OCI-LY3 (cell line): Measurements from ENCODE around the gene SCN1B.

Source experiments
- EZH2phosphoT487 ChIP-seq: fragments of 200-600 bp; shearing (Covaris generic); IDR thresholded peaks from 2 replicates; pipeline ENCODE4 v1.6.1; 2018; ENCODE audit warnings: antibody characterized with exemption, mixed run types, low read depth
- TF ChIP-seq, protein P1 (sequence below): fragments of 200-600, 300-600 bp; sonication (generic); IDR thresholded peaks from 2 replicates; pipeline ENCODE4 v1.5.1; 2014; ENCODE audit warnings: antibody characterized with exemption, low read length, low read depth

DNA sequence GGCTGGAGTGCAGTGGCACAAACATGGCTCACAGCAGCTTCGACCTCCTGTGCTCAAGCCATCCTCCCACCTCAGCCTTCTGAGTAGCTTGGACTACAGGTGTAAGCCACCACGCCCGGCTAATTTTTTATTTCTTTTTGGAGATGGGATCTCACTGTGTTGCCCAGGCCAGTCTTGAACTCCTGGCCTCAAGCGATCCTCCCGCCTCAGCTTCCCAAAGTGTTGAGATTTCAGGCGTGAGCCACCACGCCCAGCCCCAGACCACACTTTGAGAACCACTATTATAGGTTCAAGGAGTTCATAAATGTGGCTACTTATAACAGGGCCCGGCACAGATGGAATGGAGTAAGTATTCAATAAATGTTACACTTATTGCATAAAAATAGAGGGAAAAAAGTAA is 3.3 kb upstream of the SCN1B start:
- TF ChIP-seq, protein P1, sequence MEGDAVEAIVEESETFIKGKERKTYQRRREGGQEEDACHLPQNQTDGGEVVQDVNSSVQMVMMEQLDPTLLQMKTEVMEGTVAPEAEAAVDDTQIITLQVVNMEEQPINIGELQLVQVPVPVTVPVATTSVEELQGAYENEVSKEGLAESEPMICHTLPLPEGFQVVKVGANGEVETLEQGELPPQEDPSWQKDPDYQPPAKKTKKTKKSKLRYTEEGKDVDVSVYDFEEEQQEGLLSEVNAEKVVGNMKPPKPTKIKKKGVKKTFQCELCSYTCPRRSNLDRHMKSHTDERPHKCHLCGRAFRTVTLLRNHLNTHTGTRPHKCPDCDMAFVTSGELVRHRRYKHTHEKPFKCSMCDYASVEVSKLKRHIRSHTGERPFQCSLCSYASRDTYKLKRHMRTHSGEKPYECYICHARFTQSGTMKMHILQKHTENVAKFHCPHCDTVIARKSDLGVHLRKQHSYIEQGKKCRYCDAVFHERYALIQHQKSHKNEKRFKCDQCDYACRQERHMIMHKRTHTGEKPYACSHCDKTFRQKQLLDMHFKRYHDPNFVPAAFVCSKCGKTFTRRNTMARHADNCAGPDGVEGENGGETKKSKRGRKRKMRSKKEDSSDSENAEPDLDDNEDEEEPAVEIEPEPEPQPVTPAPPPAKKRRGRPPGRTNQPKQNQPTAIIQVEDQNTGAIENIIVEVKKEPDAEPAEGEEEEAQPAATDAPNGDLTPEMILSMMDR = no peak
- TF ChIP-seq EZH2phosphoT487 = no peak
